GM12892 (cell line): ENCODE data around the gene DDX1.

ENCODE experiments used
- POLR2A ChIP-seq: IDR thresholded peaks from 2 replicates; pipeline ENCODE4 v1.6.1; 2011; ENCODE audit warnings: low read depth, low read length, control low read depth
- POLR2AphosphoS5 ChIP-seq: IDR thresholded peaks from 2 replicates; pipeline ENCODE4 v1.6.1; 2011; ENCODE audit warnings: low read depth, low read length, control low read depth
- TAF1 ChIP-seq: IDR thresholded peaks from 2 replicates; pipeline ENCODE4 v1.6.1; 2011; ENCODE audit warnings: low read depth, mild to moderate bottlenecking, control low read depth, low read length, borderline replicate concordance

- TF ChIP-seq POLR2A (no peak), POLR2AphosphoS5 (no peak), TAF1 (no peak)
Measured at GRCh38 chr2:15671842-15672815, 80.5 kb downstream of the DDX1 start.
